Measurements from ENCODE around the gene TMEM121.
"Not testable (repeated sequence)": the region's sequence is repeated elsewhere in the genome, so short reads cannot be mapped to it uniquely, and the experiment has no call there.

The TMEM121 gene

GRCh38 chr14:105570482-105570881 is 44.1 kb downstream of the TMEM121 start:
- no peak for DNase-seq

GRCh38 chr14:105571181-105571951 is 45.0 kb downstream of the TMEM121 start:
- DNase-seq: not testable (repeated sequence)

- DNase-seq: not testable (repeated sequence)
These were observed 45.7 kb downstream of the TMEM121 start for GRCh38 chr14:105572063-105572462.

- DNase-seq: not testable (repeated sequence)
These were observed 47.5 kb downstream of the TMEM121 start for GRCh38 chr14:105573841-105574240.

GRCh38 chr14:105574411-105574810 is 48.0 kb downstream of the TMEM121 start:
- not testable (repeated sequence) for DNase-seq

GRCh38 chr14:105575016-105575700 is 48.8 kb downstream of the TMEM121 start:
- DNase-seq: not testable (repeated sequence)

GRCh38 chr14:105576525-105577088 is 50.2 kb downstream of the TMEM121 start:
- no peak for DNase-seq

- no peak for DNase-seq
These were observed 51.0 kb downstream of the TMEM121 start for GRCh38 chr14:105577314-105577861.

GRCh38 chr14:105578070-105578469 is 51.7 kb downstream of the TMEM121 start:
- DNase-seq: no peak

GRCh38 chr14:105579221-105579620 is 52.8 kb downstream of the TMEM121 start:
- not testable (repeated sequence) for DNase-seq

Measured in activated CD8-positive, alpha-beta memory T cell treated with anti-CD3 and anti-CD28 coated beads, Interleukin-2, amount 50 U/mL, for 4 hours (primary cell).